ENCODE data around the gene ADCY6. TPM values are rescaled to one million over a fixed set of nuclear protein-coding genes. Genes with fewer than 3 reads are reported as not detected.

The ADCY6 gene
- total and polyA plus RNA-seq, 11 donors = 60.6 to 145 (median 104) TPM

DNA sequence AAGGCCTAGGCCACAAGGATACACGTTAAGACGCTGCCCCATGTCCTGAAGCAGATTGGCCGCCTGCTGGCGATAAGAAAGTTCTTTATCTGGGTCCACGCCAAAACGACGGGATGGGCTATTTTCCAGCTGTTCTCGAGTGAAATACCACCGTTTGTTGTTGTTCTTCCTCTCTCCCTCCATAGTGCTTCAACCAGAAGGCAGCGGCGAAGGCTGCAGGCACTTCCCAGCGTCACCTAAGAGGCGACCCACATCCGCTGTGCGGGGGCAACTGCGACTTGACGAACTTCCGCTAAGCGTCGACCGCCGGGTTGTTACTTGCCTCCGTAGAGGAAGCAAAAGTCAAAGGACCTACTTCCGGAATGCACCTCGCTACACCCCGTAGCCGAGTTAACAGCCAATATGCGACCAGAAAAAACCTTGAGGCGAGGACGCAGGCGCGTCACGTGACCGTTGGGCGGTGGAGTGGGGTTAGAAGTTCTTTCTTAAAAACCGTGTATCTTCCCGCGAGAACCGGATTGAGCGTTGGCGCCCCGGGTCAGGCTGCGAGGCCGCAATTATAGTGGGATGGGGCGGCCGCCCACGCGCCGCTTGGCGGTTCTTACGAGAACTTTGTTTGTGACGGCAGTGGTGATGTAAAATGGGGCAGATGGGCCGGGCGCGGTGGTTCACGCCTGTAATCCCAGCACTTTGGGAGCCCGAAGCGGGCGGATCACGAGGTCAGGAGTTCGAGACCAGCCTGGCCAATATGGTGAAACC, 72.2 kb downstream of the ADCY6 start, which contains the start of gene CCNT1:
Gene CCNT1, minus strand, starts transcription at position 215 of the 759 bp plus-strand sequence. Its CDS starts 32 bp downstream, at position 183.
- H3K27ac ChIP-seq = peak within 1 kb of the TSS; percentile 78 to 97 (median 94)

More for the DNA sequence above, 72.2 kb downstream of the ADCY6 start, which contains the start of gene CCNT1:
- 0 to 1% (median 0%) methylated on average over 19 to 61 of the region's 61 CpGs for WGBS, 4 donors
- TF ChIP-seq POLR2A (IDR thresholded peaks at IDR 0.05) (peak in 1 of 2 donors; percentile 65), CTCF (IDR thresholded peaks at IDR 0.05) (peak in 4 of 12 donors; percentile 13 to 36 (median 22))
- ATAC-seq = peak; percentile 98 to 99 (median 98)
- Histone ChIP-seq H3K4me3 (peak within 1 kb of the TSS; percentile 64 to 85 (median 76)), H3K4me1 (peaks cover 11 to 36% (median 25%) of the 10 kb centered on the region in 12 donors), H3K36me3 (peaks cover 0 to 35% (median 32%) of the 10 kb centered on the region in 9 donors), H3K9me3 (peaks cover 0 to 19% (median 5%) of the 10 kb centered on the region in 12 donors), H3K27me3 (no peaks in the 10 kb centered on the region)
- peak; percentile 99 for DNase-seq
- intact Hi-C loops (cut with DNase I) = loop anchor here in 5 of 10 donors (1.0 to 2.0 kb wide), 3 partner anchors 34 to 72 kb away; partner anchors contain the start of genes KANSL2 (in 3 of the 5) and ADCY6 (in 2 of the 5)

Small RNA genes within 50 kb of the gene (microRNA-seq; reads per million reads assigned to microRNA genes)
- 0 to 1.0 (median 0.29) reads per million in 4 donors for gene MIR4701

Other genes starting within 250 kb of the ADCY6 start
- not detected for gene LALBA, start 219.0 kb downstream of the ADCY6 start, total RNA-seq
- not detected for gene LALBA, start 219.0 kb downstream of the ADCY6 start, polyA plus RNA-seq
- 10 to 100 TPM; 20.1 to 34.4 (median 24.0) TPM for gene KANSL2, start 106.9 kb downstream of the ADCY6 start, total RNA-seq
- gene KANSL2, start 106.9 kb downstream of the ADCY6 start, polyA plus RNA-seq = 10 to 100 TPM; 22.1 to 35.6 TPM
- gene CCNT1, start 72.4 kb downstream of the ADCY6 start, total RNA-seq = 10 to 100 TPM; 11.0 to 29.7 (median 18.1) TPM
- 1 to 10 TPM; 2.4 to 5.4 TPM for gene CCNT1, start 72.4 kb downstream of the ADCY6 start, polyA plus RNA-seq
- 10 to 100 TPM in 1 of 9 donors, 1 to 10 TPM in 8; 3.2 to 11.2 (median 5.3) TPM for gene CACNB3, start 29.4 kb upstream of the ADCY6 start, total RNA-seq
- 1 to 10 TPM; 4.4 to 5.7 TPM for gene CACNB3, start 29.4 kb upstream of the ADCY6 start, polyA plus RNA-seq
- 10 to 100 TPM; 25.3 to 51.2 (median 35.8) TPM for gene DDX23, start 63.1 kb upstream of the ADCY6 start, total RNA-seq
- 10 to 100 TPM; 16.8 to 43.2 TPM for gene DDX23, start 63.1 kb upstream of the ADCY6 start, polyA plus RNA-seq
- 1 to 10 TPM in 2 of 9 donors, under 1 TPM in 5, not detected in 2; 0.35 to 1.5 (median 0.60) TPM for gene RND1, start 76.8 kb upstream of the ADCY6 start, total RNA-seq
- under 1 TPM; 0.53 to 0.95 TPM for gene RND1, start 76.8 kb upstream of the ADCY6 start, polyA plus RNA-seq
- 10 to 100 TPM in 2 of 9 donors, 1 to 10 TPM in 7; 1.6 to 26.0 (median 3.2) TPM for gene FKBP11, start 136.4 kb upstream of the ADCY6 start, total RNA-seq
- 10 to 100 TPM in 1 of 2 donors, 1 to 10 TPM in 1; 5.5 to 28.1 TPM for gene FKBP11, start 136.4 kb upstream of the ADCY6 start, polyA plus RNA-seq
- gene ARF3, start 168.4 kb upstream of the ADCY6 start, total RNA-seq = 100 to 1,000 TPM in 1 of 9 donors, 10 to 100 TPM in 8; 35.8 to 130 (median 54.0) TPM
- 10 to 100 TPM; 40.1 to 61.5 TPM for gene ARF3, start 168.4 kb upstream of the ADCY6 start, polyA plus RNA-seq
- 1 to 10 TPM in 1 of 9 donors, under 1 TPM in 7, not detected in 1; 0.12 to 1.3 (median 0.22) TPM for gene WNT10B, start 182.6 kb upstream of the ADCY6 start, total RNA-seq
- under 1 TPM; 0.08 to 0.28 TPM for gene WNT10B, start 182.6 kb upstream of the ADCY6 start, polyA plus RNA-seq
- gene WNT1, start 189.2 kb upstream of the ADCY6 start, total RNA-seq = under 1 TPM in 1 of 9 donors, not detected in 8; 0.29 TPM
- not detected for gene WNT1, start 189.2 kb upstream of the ADCY6 start, polyA plus RNA-seq
- 1 to 10 TPM in 4 of 9 donors, under 1 TPM in 5; 0.40 to 2.8 (median 0.95) TPM for gene DDN, start 210.3 kb upstream of the ADCY6 start, total RNA-seq
- under 1 TPM; 0.42 to 0.91 TPM for gene DDN, start 210.3 kb upstream of the ADCY6 start, polyA plus RNA-seq
- 100 to 1,000 TPM in 2 of 9 donors, 10 to 100 TPM in 7; 72.0 to 107 (median 98.6) TPM for gene PRKAG1, start 229.7 kb upstream of the ADCY6 start, total RNA-seq
- gene PRKAG1, start 229.7 kb upstream of the ADCY6 start, polyA plus RNA-seq = 10 to 100 TPM; 91.5 to 93.5 TPM

Data from heart left ventricle (tissue), 16 donors.